ENCODE measurements around the gene TFE3. TPM values are rescaled to one million over a fixed set of nuclear protein-coding genes. Genes with fewer than 3 reads are reported as not detected.

TFE3 gene
- total RNA-seq, 1 donor from 2014 or later, result 53.2 TPM

DNA sequence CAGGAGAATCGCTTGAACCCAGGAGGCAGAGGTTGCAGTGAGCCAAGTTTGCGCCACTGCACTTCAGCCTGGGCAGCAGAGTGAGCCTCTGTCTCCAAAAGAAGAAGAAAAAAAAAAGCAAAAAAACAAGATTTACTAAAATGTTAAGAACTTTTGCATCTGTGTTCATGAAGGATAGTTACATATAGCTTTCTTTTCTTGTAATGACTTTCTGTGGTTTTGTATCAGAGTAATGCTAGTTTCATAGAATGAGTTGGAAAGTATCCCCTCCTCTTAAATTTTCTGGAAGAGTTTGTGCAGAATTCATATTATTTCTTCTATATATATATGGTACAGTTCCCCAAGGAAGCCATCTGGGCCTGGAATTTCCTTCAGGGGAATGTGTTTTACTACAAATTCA, 24.1 kb downstream of the TFE3 start:
- Mint-ChIP-seq H3K4me1 (no peaks in the 10 kb centered on the region), H3K4me3 (no peak overlapping the region), H3K9me3 (no peaks in the 10 kb centered on the region), H3K36me3 (no peaks in the 10 kb centered on the region), H3K27me3 (ENCODE audit: low read depth) (no peaks in the 10 kb centered on the region), H3K27ac (no peak overlapping the region)
- DNase-seq (ENCODE audit: low spot score in 2 of 2, unreplicated experiment in 2 of 2), result no peak
- TF ChIP-seq, protein P1, sequence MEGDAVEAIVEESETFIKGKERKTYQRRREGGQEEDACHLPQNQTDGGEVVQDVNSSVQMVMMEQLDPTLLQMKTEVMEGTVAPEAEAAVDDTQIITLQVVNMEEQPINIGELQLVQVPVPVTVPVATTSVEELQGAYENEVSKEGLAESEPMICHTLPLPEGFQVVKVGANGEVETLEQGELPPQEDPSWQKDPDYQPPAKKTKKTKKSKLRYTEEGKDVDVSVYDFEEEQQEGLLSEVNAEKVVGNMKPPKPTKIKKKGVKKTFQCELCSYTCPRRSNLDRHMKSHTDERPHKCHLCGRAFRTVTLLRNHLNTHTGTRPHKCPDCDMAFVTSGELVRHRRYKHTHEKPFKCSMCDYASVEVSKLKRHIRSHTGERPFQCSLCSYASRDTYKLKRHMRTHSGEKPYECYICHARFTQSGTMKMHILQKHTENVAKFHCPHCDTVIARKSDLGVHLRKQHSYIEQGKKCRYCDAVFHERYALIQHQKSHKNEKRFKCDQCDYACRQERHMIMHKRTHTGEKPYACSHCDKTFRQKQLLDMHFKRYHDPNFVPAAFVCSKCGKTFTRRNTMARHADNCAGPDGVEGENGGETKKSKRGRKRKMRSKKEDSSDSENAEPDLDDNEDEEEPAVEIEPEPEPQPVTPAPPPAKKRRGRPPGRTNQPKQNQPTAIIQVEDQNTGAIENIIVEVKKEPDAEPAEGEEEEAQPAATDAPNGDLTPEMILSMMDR (IDR thresholded peaks at IDR 0.05; ENCODE audit: unreplicated experiment), result no peak

DNA sequence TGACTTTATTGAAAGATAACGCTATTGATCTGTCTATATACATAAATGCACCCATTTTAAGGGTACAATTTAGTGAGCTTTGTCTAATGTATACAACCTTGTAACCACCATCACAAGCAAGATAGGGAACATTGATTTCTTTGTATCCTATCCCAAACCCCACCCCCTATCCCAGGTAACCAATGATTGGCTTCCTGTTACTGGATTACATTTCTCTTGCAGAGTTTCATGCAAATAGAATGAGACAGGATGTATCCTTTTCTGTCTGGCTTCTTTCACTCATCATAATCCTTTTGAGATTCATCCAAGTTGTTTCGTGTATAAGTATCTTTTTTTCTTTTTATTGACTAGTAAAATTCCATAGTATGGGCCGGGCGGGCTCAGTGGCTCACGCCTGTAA, 39.5 kb downstream of the TFE3 start:
- TF ChIP-seq, protein P1 (IDR thresholded peaks at IDR 0.05; ENCODE audit: unreplicated experiment), result no peak
- Mint-ChIP-seq H3K27me3 (ENCODE audit: low read depth) (no peaks in the 10 kb centered on the region), H3K36me3 (peaks cover under 1% of the 10 kb centered on the region), H3K9me3 (peaks cover 5% of the 10 kb centered on the region), H3K27ac (peak overlapping the region; percentile 71), H3K4me3 (peak overlapping the region; percentile 7), H3K4me1 (peaks cover 14% of the 10 kb centered on the region)
- no peak for DNase-seq (ENCODE audit: low spot score in 2 of 2, unreplicated experiment in 2 of 2)

DNA sequence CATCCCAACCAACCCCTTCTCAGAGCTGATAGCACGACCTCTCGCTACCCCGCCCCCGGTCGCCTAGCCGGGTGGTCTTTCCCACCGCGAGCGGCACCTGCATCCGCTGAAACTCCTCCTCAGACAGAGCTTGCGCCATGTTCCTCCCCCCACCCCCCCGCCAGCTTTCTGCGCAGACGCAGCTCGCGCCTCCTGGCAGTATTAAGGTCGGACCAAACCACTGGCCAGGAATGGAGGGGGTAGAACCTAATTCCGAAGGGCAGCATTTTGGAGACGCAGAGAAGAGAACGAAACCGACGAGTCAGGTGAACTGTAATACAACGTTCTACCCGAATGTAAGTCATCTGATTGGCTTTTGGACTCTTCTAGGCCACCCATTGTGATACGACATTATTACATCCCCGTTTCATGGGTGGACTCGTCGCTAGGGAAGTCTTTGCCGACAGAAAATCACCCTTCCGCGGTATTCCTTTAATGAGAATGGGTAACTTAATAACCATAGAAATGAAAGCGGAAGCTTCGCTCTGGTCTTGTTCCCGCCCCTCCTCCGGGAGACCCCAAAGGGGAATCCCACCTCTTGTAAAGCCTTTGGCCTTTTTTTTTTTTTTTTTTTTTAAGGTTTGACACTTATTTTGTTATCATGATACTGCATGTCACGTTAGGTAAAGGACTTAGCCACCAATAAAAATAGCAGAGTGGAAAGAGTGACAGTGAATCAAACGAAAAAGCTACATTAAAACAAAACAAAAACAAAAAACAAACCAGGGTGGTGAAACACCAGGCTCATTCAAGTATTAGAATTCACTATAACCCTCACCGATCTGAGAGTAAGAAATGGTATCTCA, 40.8 kb downstream of the TFE3 start, which contains the start of gene GRIPAP1:
Gene GRIPAP1, minus strand, starts transcription at position 174 of the 845 bp plus-strand sequence. Its CDS starts 35 bp downstream, at position 139.
- TF ChIP-seq, protein P1 (IDR thresholded peaks at IDR 0.05; ENCODE audit: unreplicated experiment), result no peak
- H3K4me3 Mint-ChIP-seq, result peak within 1 kb of the TSS; percentile 98
- no peaks in the 10 kb centered on the region for H3K27me3 Mint-ChIP-seq (ENCODE audit: low read depth)
- H3K27ac Mint-ChIP-seq, result peak within 1 kb of the TSS; percentile 96
- peaks cover 5% of the 10 kb centered on the region for H3K9me3 Mint-ChIP-seq
- H3K36me3 Mint-ChIP-seq, result peaks cover 12% of the 10 kb centered on the region
- DNase-seq (ENCODE audit: low spot score in 2 of 2, unreplicated experiment in 2 of 2), result peak; percentile 52 to 72
- peaks cover 14% of the 10 kb centered on the region for H3K4me1 Mint-ChIP-seq

DNA sequence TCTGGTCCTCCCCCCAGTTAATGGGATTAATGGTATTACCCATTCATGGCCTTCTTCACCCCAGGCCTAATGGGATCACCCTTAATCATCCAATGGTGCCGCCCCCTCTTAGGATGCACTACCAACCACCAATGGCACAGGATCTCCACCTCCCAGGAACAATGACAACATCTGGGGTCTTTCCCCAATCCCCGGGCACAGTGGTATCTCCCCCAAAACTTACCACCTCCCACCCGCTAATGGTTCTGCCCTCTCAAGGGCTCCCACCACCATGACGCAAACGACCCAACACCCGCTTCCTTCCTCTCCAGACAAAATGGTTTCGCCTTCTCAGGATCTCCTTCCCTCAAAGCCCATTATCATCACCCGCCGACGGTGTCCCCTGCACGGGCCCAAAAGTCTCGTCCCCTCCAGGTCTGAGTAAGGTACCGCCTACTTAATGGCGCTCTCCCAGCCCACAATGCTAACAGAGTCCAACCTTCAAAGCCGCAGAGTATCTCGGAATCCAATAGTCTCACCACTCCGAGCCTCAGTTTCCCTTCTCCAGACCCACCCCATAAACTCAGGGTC, 41.6 kb downstream of the TFE3 start:
- Mint-ChIP-seq H3K36me3 (peaks cover 19% of the 10 kb centered on the region), H3K27me3 (ENCODE audit: low read depth) (no peaks in the 10 kb centered on the region), H3K9me3 (peaks cover 6% of the 10 kb centered on the region), H3K4me3 (peak overlapping the region; percentile 98), H3K27ac (peak overlapping the region; percentile 96), H3K4me1 (peaks cover 14% of the 10 kb centered on the region)
- TF ChIP-seq, protein P1 (IDR thresholded peaks at IDR 0.05; ENCODE audit: unreplicated experiment), result no peak
- no peak for DNase-seq (ENCODE audit: low spot score in 2 of 2, unreplicated experiment in 2 of 2)

DNA sequence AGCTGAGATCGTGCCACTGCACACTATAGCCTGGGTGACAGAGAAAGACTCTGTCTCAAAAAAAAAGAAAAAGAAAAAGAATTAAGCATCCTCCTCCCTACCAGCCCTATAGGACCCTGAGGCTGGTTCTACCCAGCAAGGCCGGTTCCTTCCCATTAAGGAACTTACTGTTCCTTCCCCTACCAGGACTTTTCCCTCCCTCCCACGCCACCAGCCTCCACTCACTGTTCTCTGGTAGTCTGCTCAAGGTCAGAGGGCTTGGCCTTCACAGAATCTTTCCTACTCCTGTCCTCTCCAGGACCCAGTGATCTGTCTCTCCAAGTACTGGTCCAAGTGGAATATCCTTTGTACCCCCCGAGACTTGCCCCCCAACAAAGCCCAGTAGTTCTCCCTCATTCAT, 42.5 kb downstream of the TFE3 start:
- H3K27me3 Mint-ChIP-seq (ENCODE audit: low read depth), result no peaks in the 10 kb centered on the region
- peak overlapping the region; percentile 98 for H3K4me3 Mint-ChIP-seq
- peaks cover 14% of the 10 kb centered on the region for H3K4me1 Mint-ChIP-seq
- TF ChIP-seq, protein P1 (IDR thresholded peaks at IDR 0.05; ENCODE audit: unreplicated experiment), result no peak
- peaks cover 8% of the 10 kb centered on the region for H3K9me3 Mint-ChIP-seq
- DNase-seq (ENCODE audit: low spot score in 2 of 2, unreplicated experiment in 2 of 2), result no peak
- H3K27ac Mint-ChIP-seq, result no peak overlapping the region
- peaks cover 23% of the 10 kb centered on the region for H3K36me3 Mint-ChIP-seq
